NCI-H226 (cell line): ENCODE results near the gene AHNAK.
A peak's percentile ranks its signal among the peaks of the same experiment; 100 is the strongest.
"Not testable (repeated sequence)": the region's sequence is repeated elsewhere in the genome, so short reads cannot be mapped to it uniquely, and the experiment has no call there.

ENCODE experiments used
- DNase-seq: peaks from one replicate; pipeline ENCODE4 v3.0.0-alpha.2; 2015

Gene AHNAK

GRCh38 chr11:62399878-62400266, 146.7 kb downstream of the AHNAK start:
- no peak for DNase-seq

- peak; percentile 44 for DNase-seq
Observed at GRCh38 chr11:62399172-62399877, 147.3 kb downstream of the AHNAK start.

GRCh38 chr11:62398011-62398994, 148.3 kb downstream of the AHNAK start:
- DNase-seq: peak; percentile 93

- DNase-seq: no peak
Observed at GRCh38 chr11:62395885-62396551, 150.6 kb downstream of the AHNAK start.

GRCh38 chr11:62394825-62395538, 151.6 kb downstream of the AHNAK start:
- DNase-seq: peak; percentile 71

- no peak for DNase-seq
Observed at GRCh38 chr11:62393735-62394134, 152.9 kb downstream of the AHNAK start.

- no peak for DNase-seq
Observed at GRCh38 chr11:62393061-62393611, 153.5 kb downstream of the AHNAK start.

GRCh38 chr11:62392506-62392905, 154.1 kb downstream of the AHNAK start:
- DNase-seq: no peak

- no peak for DNase-seq
Observed at GRCh38 chr11:62391642-62392425, 154.8 kb downstream of the AHNAK start.

GRCh38 chr11:62390722-62391121, 155.9 kb downstream of the AHNAK start:
- DNase-seq: no peak

- no peak for DNase-seq
Observed at GRCh38 chr11:62390237-62390636, 156.4 kb downstream of the AHNAK start.

- no peak for DNase-seq
Observed at GRCh38 chr11:62388999-62389398, 157.6 kb downstream of the AHNAK start.

- DNase-seq: no peak
Observed at GRCh38 chr11:62387381-62387780, 159.2 kb downstream of the AHNAK start.

GRCh38 chr11:62386083-62386482, 160.5 kb downstream of the AHNAK start:
- not testable (repeated sequence) for DNase-seq

GRCh38 chr11:62383822-62384221, 162.8 kb downstream of the AHNAK start:
- DNase-seq: no peak
